ENCODE results near the gene CD79B. TPM values are rescaled to one million over a fixed set of nuclear protein-coding genes. Genes with fewer than 3 reads are reported as not detected.
"Not testable (repeated sequence)": the region's sequence is repeated elsewhere in the genome, so short reads cannot be mapped to it uniquely, and the experiment has no call there.

CD79B gene
- total and polyA plus RNA-seq, 2 experiments from 2014 or later: 0.23 TPM; not detected in 1

GRCh38 chr17:63889026-63889848 lies 42.9 kb downstream of the CD79B start:
- H3K27ac ChIP-seq; H3K4me3 ChIP-seq; H3K4me1 ChIP-seq (ENCODE audit: low read depth); H3K27me3 ChIP-seq; H3K36me3 ChIP-seq; H3K9me3 ChIP-seq (ENCODE audit: low read depth): not testable (repeated sequence)
- peak; percentile 43 to 64 for DNase-seq (ENCODE audit: low read depth in 1 of 2, low spot score in 1 of 2)
- peak; percentile 44 for TF ChIP-seq CTCF (IDR thresholded peaks at IDR 0.05; ENCODE audit: low read depth, low read length)

GRCh38 chr17:63885119-63885518 lies 47.0 kb downstream of the CD79B start:
- H3K4me3 ChIP-seq; H3K36me3 ChIP-seq; H3K4me1 ChIP-seq (ENCODE audit: low read depth); H3K9me3 ChIP-seq (ENCODE audit: low read depth); H3K27me3 ChIP-seq; DNase-seq (ENCODE audit: low read depth in 1 of 2, low spot score in 1 of 2); H3K27ac ChIP-seq: not testable (repeated sequence)

- DNase-seq (ENCODE audit: low read depth in 1 of 2, low spot score in 1 of 2); H3K27ac ChIP-seq; H3K27me3 ChIP-seq; H3K9me3 ChIP-seq (ENCODE audit: low read depth); H3K36me3 ChIP-seq; H3K4me3 ChIP-seq; H3K4me1 ChIP-seq (ENCODE audit: low read depth): not testable (repeated sequence)
Observed at GRCh38 chr17:63882626-63883126, 49.5 kb downstream of the CD79B start.

GRCh38 chr17:63881935-63882601 lies 50.1 kb downstream of the CD79B start, which contains the start of gene GH2:
Gene GH2 (minus strand): TSS chr17:63881944. CDS start chr17:63881801, 143 bp downstream.
- Histone ChIP-seq H3K36me3 (no peaks in the 10 kb centered on the region), H3K9me3 (ENCODE audit: low read depth) (no peaks in the 10 kb centered on the region), H3K27me3 (no peaks in the 10 kb centered on the region), H3K4me1 (ENCODE audit: low read depth) (no peaks in the 10 kb centered on the region), H3K4me3 (no peak within 1 kb of the TSS), H3K27ac (no peak within 1 kb of the TSS)
- TF ChIP-seq CTCF (IDR thresholded peaks at IDR 0.05; ENCODE audit: low read depth, low read length): peak; percentile 65
- DNase-seq (ENCODE audit: low read depth in 1 of 2, low spot score in 1 of 2): peak; percentile 52 to 62

- H3K27me3 ChIP-seq: not testable (repeated sequence)
Observed at GRCh38 chr17:63881337-63881736, 50.8 kb downstream of the CD79B start.

GRCh38 chr17:63880706-63881105 lies 51.4 kb downstream of the CD79B start:
- H3K27ac ChIP-seq: no peak overlapping the region
- no peaks in the 10 kb centered on the region for H3K36me3 ChIP-seq
- TF ChIP-seq CTCF (IDR thresholded peaks at IDR 0.05; ENCODE audit: low read depth, low read length): no peak
- no peaks in the 10 kb centered on the region for H3K4me1 ChIP-seq (ENCODE audit: low read depth)
- no peaks in the 10 kb centered on the region for H3K27me3 ChIP-seq
- no peak for DNase-seq (ENCODE audit: low read depth in 1 of 2, low spot score in 1 of 2)
- no peak overlapping the region for H3K4me3 ChIP-seq
- H3K9me3 ChIP-seq (ENCODE audit: low read depth): no peaks in the 10 kb centered on the region

More at GRCh38 chr17:63881337-63881736, 50.8 kb downstream of the CD79B start:
- H3K4me3 ChIP-seq; H3K36me3 ChIP-seq; H3K9me3 ChIP-seq (ENCODE audit: low read depth); H3K27ac ChIP-seq; H3K4me1 ChIP-seq (ENCODE audit: low read depth): not testable (repeated sequence)
- TF ChIP-seq CTCF (IDR thresholded peaks at IDR 0.05; ENCODE audit: low read depth, low read length): peak; percentile 25
- DNase-seq (ENCODE audit: low read depth in 1 of 2, low spot score in 1 of 2): peak; percentile 4 to 58

Other genes starting within 250 kb of the CD79B start
- 58.8 and 76.3 TPM in 2 replicates for gene LIMD2, start 232.2 kb downstream of the CD79B start, total RNA-seq
- 58.6 and 74.1 TPM in 2 replicates for gene LIMD2, start 232.2 kb downstream of the CD79B start, polyA plus RNA-seq
- 22.7 and 30.3 TPM in 2 replicates for gene STRADA, start 190.5 kb downstream of the CD79B start, total RNA-seq
- gene STRADA, start 190.5 kb downstream of the CD79B start, polyA plus RNA-seq: 43.2 and 53.1 TPM in 2 replicates
- gene CCDC47, start 158.7 kb downstream of the CD79B start, total RNA-seq: 27.6 and 30.0 TPM in 2 replicates
- gene CCDC47, start 158.7 kb downstream of the CD79B start, polyA plus RNA-seq: 54.7 and 56.5 TPM in 2 replicates
- 49.0 and 91.0 TPM in 2 replicates for gene DDX42, start 158.2 kb downstream of the CD79B start, total RNA-seq
- 58.1 and 71.6 TPM in 2 replicates for gene DDX42, start 158.2 kb downstream of the CD79B start, polyA plus RNA-seq
- gene PSMC5, start 104.9 kb downstream of the CD79B start, total RNA-seq: 42.7 and 57.7 TPM in 2 replicates
- gene PSMC5, start 104.9 kb downstream of the CD79B start, polyA plus RNA-seq: 144 and 230 TPM in 2 replicates
- gene FTSJ3, start 104.7 kb downstream of the CD79B start, total RNA-seq: 43.1 and 47.2 TPM in 2 replicates
- gene FTSJ3, start 104.7 kb downstream of the CD79B start, polyA plus RNA-seq: 52.2 and 57.3 TPM in 2 replicates
- 39.2 and 67.6 TPM in 2 replicates for gene SMARCD2, start 89.6 kb downstream of the CD79B start, total RNA-seq
- 40.3 and 45.4 TPM in 2 replicates for gene SMARCD2, start 89.6 kb downstream of the CD79B start, polyA plus RNA-seq
- gene CSH2, start 58.7 kb downstream of the CD79B start, total RNA-seq: not detected in 2 replicates
- gene CSH2, start 58.7 kb downstream of the CD79B start, polyA plus RNA-seq: not detected in 2 replicates
- not detected in 2 replicates for gene GH2, start 50.4 kb downstream of the CD79B start, total RNA-seq
- 0.35 TPM in 1 of 2 replicates, not detected in the other for gene GH2, start 50.4 kb downstream of the CD79B start, polyA plus RNA-seq
- not detected in 2 replicates for gene CSH1, start 35.8 kb downstream of the CD79B start, total RNA-seq
- not detected in 2 replicates for gene CSH1, start 35.8 kb downstream of the CD79B start, polyA plus RNA-seq
- not detected in 2 replicates for gene CSHL1, start 21.1 kb downstream of the CD79B start, total RNA-seq
- gene CSHL1, start 21.1 kb downstream of the CD79B start, polyA plus RNA-seq: not detected in 2 replicates
- not detected in 2 replicates for gene GH1, start 13.5 kb downstream of the CD79B start, total RNA-seq
- not detected in 2 replicates for gene GH1, start 13.5 kb downstream of the CD79B start, polyA plus RNA-seq
- gene SCN4A, start 40.6 kb upstream of the CD79B start, total RNA-seq: 0.63 and 0.78 TPM in 2 replicates
- gene SCN4A, start 40.6 kb upstream of the CD79B start, polyA plus RNA-seq: 0.49 TPM in 1 of 2 replicates, not detected in the other
- 2.9 and 3.6 TPM in 2 replicates for gene PRR29, start 66.0 kb upstream of the CD79B start, total RNA-seq
- 1.7 and 4.9 TPM in 2 replicates for gene PRR29, start 66.0 kb upstream of the CD79B start, polyA plus RNA-seq
- gene ICAM2, start 88.3 kb upstream of the CD79B start, total RNA-seq: not detected in 2 replicates
- gene ICAM2, start 88.3 kb upstream of the CD79B start, polyA plus RNA-seq: 1.1 and 2.3 TPM in 2 replicates
- gene ERN1, start 197.8 kb upstream of the CD79B start, total RNA-seq: 6.6 and 8.9 TPM in 2 replicates
- gene ERN1, start 197.8 kb upstream of the CD79B start, polyA plus RNA-seq: 12.4 and 17.9 TPM in 2 replicates

All from cardiac muscle cell (in vitro differentiated cells and primary cell).